Activated CD8-positive, alpha-beta memory T cell treated with anti-CD3 and anti-CD28 coated beads for 1 hour (primary cell): Measurements from ENCODE around the gene DOK3.
A peak's percentile ranks its signal among the peaks of the same experiment; 100 is the strongest.

Experiments
- DNase-seq, 2 donors: peaks; one replicate each; pipeline ENCODE4 v3.0.0-alpha.2; 2020; ENCODE audit warnings: low read depth in 1 of 2; ENCODE audit errors: extremely low read depth in 1 of 2

Gene DOK3, protein sequence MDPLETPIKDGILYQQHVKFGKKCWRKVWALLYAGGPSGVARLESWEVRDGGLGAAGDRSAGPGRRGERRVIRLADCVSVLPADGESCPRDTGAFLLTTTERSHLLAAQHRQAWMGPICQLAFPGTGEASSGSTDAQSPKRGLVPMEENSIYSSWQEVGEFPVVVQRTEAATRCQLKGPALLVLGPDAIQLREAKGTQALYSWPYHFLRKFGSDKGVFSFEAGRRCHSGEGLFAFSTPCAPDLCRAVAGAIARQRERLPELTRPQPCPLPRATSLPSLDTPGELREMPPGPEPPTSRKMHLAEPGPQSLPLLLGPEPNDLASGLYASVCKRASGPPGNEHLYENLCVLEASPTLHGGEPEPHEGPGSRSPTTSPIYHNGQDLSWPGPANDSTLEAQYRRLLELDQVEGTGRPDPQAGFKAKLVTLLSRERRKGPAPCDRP

DNA sequence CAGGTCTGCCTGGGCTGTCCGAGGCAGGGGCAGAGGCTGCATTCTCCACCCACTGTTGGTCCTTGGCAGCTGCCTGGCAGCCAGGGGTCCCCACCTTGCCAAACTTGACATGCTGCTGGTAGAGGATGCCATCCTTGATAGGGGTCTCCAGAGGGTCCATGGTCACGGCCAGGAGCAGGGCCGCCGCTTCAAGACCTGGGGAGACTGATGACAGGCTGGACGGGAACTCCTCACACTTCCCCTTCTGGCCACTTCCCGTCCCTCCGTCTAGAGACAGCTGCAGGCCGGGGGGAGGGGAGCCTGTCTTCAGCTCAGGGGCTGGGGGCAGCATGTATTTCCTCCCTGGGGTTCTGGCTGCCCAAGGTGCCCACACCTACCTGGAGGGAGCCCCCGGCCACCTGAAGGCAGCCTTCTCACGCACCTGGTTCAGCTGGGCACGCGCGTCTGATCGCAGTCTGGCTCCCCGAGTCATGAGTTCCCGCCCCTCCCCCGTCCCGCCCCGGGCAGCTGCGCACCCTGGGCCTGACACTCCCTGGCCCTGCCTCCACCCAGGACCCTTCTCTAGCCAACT lies at the start of gene DOK3:
TSS of gene DOK3 (minus strand) at position 446 of the 571 bp plus-strand sequence. CDS start at position 160, 286 bp downstream.
- DNase-seq = no peak

DNA sequence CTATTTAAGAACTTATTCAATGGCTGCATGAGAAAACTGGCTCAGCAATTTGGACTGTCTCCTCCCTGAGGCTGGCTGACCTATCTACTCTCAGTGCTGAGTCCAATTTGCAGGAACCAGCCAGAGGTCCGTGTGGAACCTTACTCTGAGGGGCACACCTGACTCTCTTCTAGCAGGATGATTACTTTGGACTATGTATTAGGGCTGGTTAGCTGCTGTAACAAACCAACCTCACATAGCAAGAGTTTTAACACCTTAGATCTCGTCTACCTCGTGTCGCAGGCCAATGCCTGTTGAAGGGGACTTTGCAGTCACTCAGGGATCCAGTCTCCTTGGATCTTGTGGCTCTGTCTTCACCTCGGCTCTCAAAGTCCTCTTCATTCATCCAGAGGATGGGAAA lies 48.2 kb upstream of the DOK3 start:
- DNase-seq = no peak

DNA sequence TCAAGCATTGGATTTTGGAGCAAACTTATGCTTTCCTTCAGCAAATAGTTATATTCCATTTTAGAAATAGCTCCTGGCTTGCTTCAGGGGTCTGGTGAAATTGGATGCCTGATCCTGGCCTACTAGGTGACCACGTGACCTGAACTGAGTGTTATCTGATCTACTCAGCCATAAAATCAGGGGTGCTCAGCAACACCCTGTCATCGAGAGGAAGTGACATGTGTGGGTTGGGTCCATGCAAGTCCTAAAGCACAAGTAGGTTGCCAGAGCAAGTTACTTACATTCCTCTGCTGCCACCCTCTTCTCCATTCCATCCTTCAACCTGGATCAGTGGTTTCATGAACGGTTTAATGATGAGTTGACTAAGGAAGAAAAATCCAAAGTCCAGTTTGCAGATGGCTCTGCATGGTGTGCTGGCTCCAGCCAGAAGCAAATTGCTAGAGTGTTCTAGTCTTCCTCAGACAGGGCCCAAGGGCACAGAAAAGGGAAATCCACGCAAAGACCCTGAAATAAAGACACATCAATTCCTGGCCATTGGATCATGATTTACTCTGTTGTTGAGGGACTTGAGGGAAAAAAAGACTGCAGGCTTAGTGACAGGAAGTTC lies 47.5 kb upstream of the DOK3 start:
- DNase-seq = no peak

DNA sequence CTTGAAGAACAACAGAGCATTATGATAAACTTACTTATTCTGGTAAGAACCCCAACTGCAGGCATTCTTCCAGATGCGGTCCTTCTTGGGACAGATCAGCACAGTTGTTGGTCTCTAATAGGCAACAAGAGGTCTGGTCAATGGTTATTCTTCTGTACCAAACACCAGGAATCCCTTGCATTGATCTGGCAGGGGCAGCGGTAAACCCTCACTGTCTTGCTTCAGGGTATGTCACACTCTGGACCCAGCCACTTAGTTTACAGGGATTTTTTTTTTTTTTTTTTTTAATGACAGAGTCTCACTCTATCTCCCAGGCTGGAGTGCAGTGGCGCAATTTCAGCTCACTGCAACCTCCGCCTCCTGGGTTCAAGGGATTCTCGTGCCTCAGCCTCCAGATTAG lies 46.0 kb upstream of the DOK3 start:
- no peak for DNase-seq

DNA sequence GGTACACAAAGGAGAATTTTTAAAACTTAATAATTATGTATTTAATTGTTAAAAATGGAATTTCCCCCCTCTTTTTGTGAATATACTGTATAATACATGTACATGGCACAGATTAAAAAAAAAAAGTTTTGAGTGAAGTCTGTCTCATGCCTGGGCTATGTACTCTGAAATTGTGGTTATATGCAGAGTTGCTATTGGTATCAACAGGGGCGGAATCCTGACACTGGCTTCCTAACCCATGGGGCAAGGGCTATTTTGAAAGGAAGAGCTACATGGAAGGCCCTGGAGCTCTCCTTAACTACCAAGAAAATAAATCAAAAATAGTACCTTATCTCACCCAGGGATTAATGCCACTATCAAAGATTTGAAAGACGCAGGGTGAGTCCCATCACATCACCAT lies 45.6 kb upstream of the DOK3 start:
- DNase-seq = no peak

DNA sequence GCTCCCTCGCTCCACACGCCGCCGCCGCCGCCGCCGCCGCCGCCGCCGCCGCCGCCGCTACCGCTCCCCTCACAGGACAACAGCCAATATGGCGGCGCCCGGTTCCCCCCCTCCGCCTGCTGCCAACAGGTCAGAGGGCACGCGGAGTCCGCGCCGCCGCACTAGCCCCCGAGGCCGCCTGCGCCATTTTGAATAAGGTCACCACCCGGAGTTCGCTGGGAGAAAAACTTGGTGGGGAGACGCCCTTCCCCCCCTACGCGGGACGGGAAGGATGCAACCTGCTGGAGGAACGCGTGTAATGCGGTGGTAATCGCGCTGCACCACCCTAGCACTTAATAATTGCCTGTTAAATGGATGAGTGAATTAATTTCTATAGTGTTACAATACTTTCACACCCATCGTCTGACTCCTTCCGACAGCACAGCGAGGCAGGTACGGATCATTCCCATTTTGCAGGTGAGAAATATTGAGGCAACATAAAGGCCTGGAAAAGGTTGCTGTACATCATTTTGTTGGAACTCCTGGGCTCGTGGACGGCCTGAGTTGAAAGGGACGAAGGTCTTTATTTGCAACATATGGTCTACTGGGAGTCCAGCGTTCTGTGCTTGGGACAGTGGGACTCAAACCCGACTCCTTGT lies 45.0 kb upstream of the DOK3 start, which contains the start of gene FAM193B:
TSS of gene FAM193B (minus strand) at position 90 of the 638 bp plus-strand sequence. CDS start 105 bp downstream, outside the sequence.
- peak; percentile 86 to 89 for DNase-seq

DNA sequence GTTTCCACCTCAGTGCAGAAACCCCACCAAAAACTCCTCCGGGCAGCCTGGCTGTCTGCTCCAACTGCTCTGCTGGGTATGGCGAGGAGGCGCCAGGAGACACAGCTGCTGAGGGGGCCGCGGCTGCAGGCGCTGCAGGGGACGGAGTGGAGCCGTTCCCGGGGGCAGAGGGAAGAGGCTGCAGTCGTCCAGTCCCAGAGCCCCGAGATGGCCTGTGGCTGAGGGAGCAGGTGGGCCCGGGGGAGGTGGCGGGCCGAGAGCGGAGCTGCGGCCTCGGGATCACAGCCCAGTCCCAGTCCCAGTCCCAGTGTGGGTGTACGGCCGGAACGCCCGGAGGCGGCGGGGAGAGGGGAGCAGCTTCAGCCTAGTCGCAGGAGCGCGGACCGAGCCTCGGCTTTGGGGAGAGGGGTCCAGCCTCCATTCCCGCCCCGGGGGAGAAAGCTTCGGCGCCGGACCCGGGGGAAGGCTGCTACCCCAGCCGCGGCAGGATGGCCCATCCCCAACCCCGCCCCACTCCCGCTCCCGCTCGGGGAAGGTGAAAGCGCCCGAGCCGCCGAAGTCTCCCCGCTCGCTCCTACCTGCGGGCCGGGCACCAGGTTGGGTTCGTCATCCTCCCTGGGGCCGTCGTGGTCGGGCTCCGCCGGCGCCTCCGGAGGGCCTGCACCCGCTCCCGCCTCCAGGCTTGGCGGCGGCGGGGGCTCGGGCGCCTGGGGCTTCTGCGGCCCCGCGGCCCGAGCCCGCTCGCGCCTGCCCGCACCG lies 44.2 kb upstream of the DOK3 start:
- peak in 1 of 2 donors; percentile 12 for DNase-seq

DNA sequence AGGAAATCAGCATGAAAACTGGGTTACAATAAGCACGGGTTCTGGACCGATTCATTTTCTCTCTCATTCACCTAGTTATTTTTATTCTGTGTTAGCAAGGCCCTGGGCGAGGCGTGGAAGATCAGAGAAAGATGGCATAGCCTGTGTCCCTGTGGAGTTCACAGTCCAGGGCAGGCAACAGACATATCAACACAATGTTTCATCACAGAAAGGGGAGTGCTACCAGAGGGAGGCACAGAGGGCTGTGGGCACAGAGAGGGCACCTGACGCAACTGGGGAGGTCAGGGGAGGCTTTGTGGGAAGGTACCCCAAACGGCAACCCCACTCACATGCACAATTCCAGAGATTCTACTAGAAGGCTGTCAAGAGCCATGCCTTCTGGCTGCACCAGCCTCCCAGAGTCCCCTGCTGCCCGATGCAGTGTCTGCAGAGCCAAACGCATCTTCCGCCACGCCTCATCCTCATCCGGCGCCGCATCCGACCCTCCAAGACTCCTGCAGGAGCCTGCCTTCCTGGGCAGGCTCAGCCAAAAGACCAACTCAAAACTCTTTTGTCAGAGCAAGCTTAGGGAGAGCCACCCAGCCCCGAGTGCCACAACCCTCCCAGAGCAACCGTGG lies 43.3 kb upstream of the DOK3 start:
- no peak for DNase-seq

DNA sequence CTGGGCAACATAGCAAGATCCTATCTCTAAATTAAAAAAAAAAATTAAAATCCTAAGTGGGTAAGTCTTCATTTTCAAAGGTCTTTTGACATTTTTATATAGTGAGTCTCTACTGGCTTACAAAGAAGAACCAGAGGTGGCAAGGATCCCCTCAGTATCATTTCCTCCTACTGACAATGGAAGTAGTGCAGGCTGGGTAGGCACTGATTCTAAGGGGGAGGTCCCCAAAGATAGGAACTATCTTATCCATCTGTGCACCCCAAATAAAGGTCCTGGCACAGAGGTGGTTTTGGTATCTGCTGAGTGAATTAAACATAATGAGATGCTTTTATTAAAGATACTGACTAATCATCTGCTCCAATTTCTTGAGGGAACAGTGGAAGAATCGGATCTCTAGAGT lies 40.5 kb upstream of the DOK3 start:
- DNase-seq = no peak

DNA sequence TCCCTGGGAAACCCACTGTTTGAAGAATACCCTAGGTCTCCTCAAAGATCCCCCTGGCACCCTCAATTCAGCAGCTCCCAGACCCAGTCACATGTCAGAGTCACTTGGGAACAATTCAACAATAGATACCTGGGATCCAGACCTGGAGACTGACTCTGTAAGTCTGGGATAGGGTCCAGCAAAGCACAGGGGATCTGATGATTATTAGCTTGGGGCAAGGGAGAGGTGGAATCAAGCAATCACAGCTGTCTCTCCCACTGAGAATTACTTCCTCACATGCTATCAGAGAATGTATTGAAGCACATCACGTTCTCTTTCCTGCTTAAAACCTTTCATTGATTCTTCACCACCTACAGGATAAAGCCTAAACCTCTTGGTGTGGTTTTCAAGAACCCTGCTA lies 38.9 kb upstream of the DOK3 start:
- no peak for DNase-seq

DNA sequence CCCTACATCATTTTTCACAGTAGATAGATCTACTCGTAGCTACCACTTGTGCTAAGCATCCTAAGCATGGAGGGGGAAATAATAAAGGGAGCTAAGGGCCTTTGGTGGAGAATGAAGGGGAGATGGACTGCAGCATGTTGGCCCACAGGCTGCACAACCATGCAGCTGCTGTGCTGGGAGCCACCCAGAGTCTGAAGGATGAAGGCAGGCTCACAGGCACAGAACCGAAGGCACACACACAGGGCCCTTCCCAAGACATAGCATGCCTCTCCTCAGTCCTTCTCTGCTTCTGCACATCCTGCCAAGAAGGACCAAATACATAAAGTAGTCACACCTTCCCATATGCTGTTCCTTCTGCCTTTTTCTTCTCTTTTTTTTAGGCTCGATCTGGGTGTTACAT lies 38.1 kb upstream of the DOK3 start:
- DNase-seq = no peak

DNA sequence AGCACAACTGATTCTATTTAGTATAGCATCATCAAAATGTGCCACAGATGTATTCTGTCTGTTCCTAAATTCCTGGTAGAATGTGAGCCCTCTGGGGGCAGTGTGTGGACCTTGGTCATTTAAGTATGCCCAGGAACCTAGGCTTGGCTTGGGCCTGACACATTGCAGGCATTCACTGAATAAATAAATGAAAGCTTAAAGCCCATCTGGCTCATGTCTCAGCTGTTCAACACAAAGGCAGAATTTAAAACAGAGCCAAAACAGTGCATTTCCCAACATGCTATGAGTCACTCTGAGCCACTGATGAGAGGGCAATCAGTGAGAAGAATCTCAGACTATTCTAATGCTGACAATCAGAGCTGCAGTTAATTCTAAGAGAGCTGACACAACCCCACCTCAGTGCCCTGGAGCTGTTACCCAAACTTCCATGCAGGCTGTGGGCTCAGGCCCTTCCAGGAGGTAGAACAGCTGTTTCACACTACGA lies 36.7 kb upstream of the DOK3 start:
- no peak for DNase-seq

DNA sequence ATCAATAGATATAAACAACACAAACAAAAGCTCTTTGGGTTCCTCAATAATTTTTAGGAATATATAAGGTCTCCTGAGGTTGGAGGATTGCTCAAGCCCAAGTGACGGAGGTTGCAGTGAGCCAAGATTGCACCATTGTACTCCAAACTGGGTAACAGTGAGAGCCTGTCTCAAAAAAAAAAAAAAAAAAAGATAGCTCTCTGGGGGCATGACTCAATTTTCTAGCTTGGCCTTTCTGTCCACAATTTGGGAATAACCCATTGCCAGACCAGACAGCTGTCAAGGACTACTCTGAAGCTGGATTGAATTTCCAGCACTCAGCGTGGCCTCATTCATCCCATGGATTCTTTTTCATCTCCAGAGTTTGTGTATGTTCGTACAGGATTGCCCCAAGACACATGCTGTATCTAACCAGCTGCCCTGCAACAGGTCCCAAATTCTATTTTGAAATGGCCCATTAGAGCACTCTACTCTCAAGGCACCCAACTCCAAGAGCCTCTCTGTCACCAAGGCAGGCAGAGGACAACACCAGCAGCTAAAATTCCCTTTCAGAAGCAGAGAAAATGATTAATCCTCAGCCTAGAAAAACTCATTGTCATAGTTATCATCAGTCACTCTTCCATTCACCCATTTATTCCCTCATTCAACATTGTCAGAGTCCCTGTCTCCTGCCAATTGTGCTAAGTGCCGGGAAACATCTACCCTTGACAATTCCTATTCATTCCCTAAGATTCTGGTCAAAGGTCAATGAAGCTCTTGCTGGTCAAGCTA lies 36.0 kb upstream of the DOK3 start:
- DNase-seq = no peak

DNA sequence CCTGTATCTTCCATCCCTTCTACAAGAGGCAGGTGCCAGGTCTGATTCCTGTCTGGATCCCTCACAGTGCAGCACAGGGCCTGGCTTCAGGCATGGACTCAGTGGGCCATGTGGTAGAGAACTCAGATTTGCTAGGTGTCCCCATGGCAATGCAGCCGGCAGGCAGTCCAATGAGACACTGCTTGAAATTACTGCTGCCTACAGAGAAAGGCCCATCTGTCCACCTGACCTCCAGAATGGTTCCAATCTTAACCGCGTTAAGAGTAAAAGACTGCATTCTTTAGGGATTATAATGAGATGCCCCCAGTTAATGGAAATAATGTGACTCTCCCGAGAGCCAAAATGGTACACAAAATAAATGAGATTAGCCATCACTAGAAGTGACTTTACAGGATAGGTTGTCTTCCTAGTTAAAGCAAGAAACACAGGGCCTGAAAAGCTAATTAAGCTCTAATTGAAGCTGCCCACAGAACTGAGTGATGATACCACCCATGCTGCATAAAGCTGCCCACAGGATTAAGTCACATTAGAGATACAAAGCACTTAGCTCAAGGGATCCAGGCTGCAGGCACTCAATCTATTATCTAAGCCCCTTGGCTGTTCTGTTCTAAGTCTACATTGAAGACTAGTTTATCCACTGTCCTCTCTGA lies 33.3 kb upstream of the DOK3 start:
- DNase-seq = no peak

DNA sequence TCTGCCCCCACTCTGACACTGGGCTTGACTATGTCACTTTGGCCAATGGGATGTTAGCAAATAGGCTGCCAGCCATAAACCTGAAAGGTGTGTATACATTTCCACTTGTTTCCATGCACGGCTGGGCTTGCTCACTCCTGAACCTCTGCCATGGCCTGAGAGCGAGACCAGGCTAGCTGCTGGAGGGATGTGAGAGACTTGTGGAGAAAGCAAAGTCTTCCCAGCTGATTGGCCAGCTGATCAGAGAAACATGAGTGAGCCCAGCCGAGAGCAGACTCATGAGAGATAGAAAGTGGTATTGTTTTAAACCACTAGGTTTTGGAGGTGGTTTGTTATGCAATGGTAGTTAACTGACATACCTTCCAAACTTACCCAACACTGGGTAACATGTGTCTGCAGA lies 30.8 kb upstream of the DOK3 start:
- DNase-seq = no peak

DNA sequence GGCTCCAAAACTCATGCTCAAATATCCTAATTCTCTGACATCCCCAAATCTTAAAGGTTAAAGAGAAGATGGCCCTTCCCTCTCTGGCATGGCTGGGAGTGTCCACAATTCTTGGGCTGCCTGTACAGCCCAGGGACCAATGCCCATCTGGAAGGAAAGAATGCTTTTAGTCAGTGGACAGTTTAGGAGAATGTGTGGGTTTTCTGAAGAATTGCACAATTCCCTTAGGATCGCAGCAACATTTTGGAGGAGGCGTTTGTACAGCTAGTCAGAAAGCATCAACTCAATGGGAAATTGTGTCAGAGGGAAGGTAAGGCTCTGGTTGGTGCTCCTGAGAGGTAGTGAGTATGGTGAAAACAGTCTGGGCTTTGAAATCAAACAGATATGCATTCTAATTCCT lies 29.8 kb upstream of the DOK3 start:
- no peak for DNase-seq

DNA sequence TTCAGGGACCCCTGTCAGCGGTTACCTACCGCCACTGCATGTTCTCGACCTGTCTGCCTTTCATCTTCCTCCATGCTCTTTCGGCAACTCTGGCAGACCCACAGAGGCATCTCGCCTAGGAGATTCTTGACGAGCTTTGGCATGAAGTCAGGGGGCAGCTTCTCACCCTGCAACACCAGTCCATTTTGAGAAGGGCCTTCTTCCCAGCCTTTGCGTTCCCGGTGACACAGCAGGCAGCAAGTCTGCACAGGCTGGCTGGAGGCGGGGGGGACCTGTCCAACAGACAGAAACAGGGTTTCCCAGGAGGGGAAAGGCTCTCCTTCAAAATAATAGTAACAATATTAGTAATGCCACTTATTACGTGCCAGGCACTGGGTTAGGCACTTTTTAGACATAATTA lies 29.2 kb upstream of the DOK3 start:
- no peak for DNase-seq

DNA sequence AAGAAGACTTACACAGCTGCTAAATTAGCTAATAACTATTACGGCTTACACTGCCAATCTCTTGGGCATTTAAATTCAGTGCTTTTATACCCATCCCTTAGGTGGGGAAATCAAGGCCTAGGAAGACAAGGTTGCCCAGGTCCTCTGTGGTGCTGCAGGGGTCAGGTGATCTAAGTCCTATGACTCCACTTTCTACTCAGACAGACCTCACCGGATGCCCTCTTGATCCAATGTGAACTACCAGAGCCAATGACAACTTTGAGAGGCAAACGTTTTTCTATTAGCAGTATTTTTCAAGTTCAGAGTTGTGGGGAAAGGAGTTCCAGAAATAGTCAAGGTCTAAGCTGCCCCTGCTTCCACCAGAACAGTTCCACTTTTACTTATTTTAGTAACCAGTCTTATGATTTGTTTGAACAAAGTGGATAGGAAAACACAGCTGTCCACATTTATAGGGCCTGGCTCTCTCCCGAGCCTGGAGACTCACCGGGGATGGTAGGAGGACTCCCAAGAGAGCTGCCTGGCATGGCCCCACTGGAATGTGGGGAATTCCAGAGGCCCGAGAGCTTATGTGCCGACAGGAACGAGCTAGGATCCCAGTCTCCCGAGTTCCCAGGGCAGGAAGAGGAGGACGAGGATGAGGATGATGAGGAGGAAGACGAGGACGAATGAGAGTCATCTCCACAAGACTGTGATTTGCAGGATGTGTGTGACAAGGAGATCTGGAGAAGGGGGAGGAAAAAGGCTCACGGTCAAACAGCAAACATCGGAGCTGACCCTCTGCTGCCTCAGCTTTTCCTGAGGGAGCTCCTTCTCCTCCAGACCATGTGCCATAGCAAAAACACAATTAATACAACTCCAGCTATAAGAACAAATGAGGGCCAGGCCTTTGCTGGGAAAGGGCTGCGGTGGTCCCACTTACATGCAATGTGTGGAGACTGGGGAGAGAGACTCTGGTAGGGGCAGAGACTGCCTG lies 28.0 kb upstream of the DOK3 start:
- no peak for DNase-seq
